COLO829 (cell line): Measurements from ENCODE around the gene TGM5.

Experiments used
- DNase-seq: peaks from one replicate; pipeline ENCODE4 v3.0.0; 2012; ENCODE audit warnings: low spot score

Gene TGM5

GRCh38 chr15:43190178-43190577 lies 76.5 kb downstream of the TGM5 start:
- no peak for DNase-seq

- DNase-seq = peak; percentile 57
Observed at GRCh38 chr15:43189296-43189695, 77.4 kb downstream of the TGM5 start.

- DNase-seq = peak; percentile 35
Observed at GRCh38 chr15:43187544-43188155, 79.1 kb downstream of the TGM5 start.

GRCh38 chr15:43186003-43186353 lies 80.8 kb downstream of the TGM5 start:
- no peak for DNase-seq

- peak; percentile 84 for DNase-seq
Observed at GRCh38 chr15:43185157-43186002, 81.3 kb downstream of the TGM5 start, which contains the start of gene CCNDBP1. Gene CCNDBP1 (plus strand): TSS chr15:43185403. CDS start chr15:43185499, 96 bp downstream.

- no peak for DNase-seq
Observed at GRCh38 chr15:43184407-43185124, 82.2 kb downstream of the TGM5 start.

- DNase-seq = no peak
Observed at GRCh38 chr15:43183270-43183669, 83.5 kb downstream of the TGM5 start.
